Erythroblast (primary cell): ENCODE results near the gene ENPP1.

Experiments used
- GATA1 ChIP-seq: IDR thresholded peaks from 2 replicates; pipeline ENCODE4 v1.6.1; 2011; ENCODE audit warnings: low read depth, mild to moderate bottlenecking, control low read depth, low read length, moderate library complexity
- POLR2A ChIP-seq: IDR thresholded peaks from 2 replicates; pipeline ENCODE4 v1.6.1; 2011; ENCODE audit warnings: mild to moderate bottlenecking, low read length

- TF ChIP-seq POLR2A (no peak), GATA1 (no peak)
Observed at GRCh38 chr6:131929264-131929663, 121.4 kb downstream of the ENPP1 start.
